ENCODE results near the gene GRM7. TPM values are rescaled to one million over a fixed set of nuclear protein-coding genes. Genes with fewer than 3 reads are reported as not detected.

The GRM7 gene
- total and polyA plus RNA-seq, 2 experiments from 2014 or later: 1.7 to 2.7 TPM

- Histone ChIP-seq H3K27me3 (no peaks in the 10 kb centered on the region), H3K4me3 (no peak overlapping the region), H2AFZ (no peak overlapping the region), H3K36me3 (replicated peaks; ENCODE audit: insufficient read depth, low read depth) (no peaks in the 10 kb centered on the region), H3K9me2 (replicated peaks; ENCODE audit: insufficient read depth) (no peaks in the 10 kb centered on the region), H3K79me2 (no peaks in the 10 kb centered on the region), H3K4me2 (no peak overlapping the region), H4K20me1 (ENCODE audit: insufficient read depth, poor library complexity, severe bottlenecking) (no peaks in the 10 kb centered on the region), H3K27ac (no peak overlapping the region), H3K4me1 (ENCODE audit: insufficient read depth) (no peaks in the 10 kb centered on the region), H3K9me3 (ENCODE audit: low read depth) (no peaks in the 10 kb centered on the region)
- DNase-seq (ENCODE audit: low spot score): no peak
- TF ChIP-seq EZH2phosphoT487 (IDR thresholded peaks at IDR 0.05; ENCODE audit: low read depth, severe bottlenecking, unreplicated experiment) (no peak), CTCF (IDR thresholded peaks at IDR 0.05; ENCODE audit: poor library complexity) (no peak), EZH2 (IDR thresholded peaks at IDR 0.05; ENCODE audit: borderline replicate concordance) (no peak)
Measured at GRCh38 chr3:7760718-7761117, 899.8 kb downstream of the GRM7 start.

- no peaks in the 10 kb centered on the region for H3K79me2 ChIP-seq
- no peak for TF ChIP-seq EZH2phosphoT487 (IDR thresholded peaks at IDR 0.05; ENCODE audit: low read depth, severe bottlenecking, unreplicated experiment)
- TF ChIP-seq EZH2 (IDR thresholded peaks at IDR 0.05; ENCODE audit: borderline replicate concordance): no peak
- TF ChIP-seq CTCF (IDR thresholded peaks at IDR 0.05; ENCODE audit: poor library complexity): no peak
- no peaks in the 10 kb centered on the region for H3K27me3 ChIP-seq
- H3K27ac ChIP-seq: no peak overlapping the region
- no peaks in the 10 kb centered on the region for H3K9me2 ChIP-seq (replicated peaks; ENCODE audit: insufficient read depth)
- no peaks in the 10 kb centered on the region for H3K9me3 ChIP-seq (ENCODE audit: low read depth)
- H3K36me3 ChIP-seq (replicated peaks; ENCODE audit: insufficient read depth, low read depth): no peaks in the 10 kb centered on the region
- no peaks in the 10 kb centered on the region for H4K20me1 ChIP-seq (ENCODE audit: insufficient read depth, poor library complexity, severe bottlenecking)
- no peaks in the 10 kb centered on the region for H3K4me1 ChIP-seq (ENCODE audit: insufficient read depth)
- H3K4me2 ChIP-seq: no peak overlapping the region
- WGBS (ENCODE audit: low lambda C conversion rate, missing lambda C conversion rate): 86% methylated on average over 2 of the region's 2 CpGs
- no peak overlapping the region for H3K4me3 ChIP-seq
- no peak overlapping the region for H2AFZ ChIP-seq
- no peak for DNase-seq (ENCODE audit: low spot score)
Measured at GRCh38 chr3:7764115-7764514, 903.2 kb downstream of the GRM7 start.

- no peaks in the 10 kb centered on the region for H3K9me3 ChIP-seq (ENCODE audit: low read depth)
- DNase-seq (ENCODE audit: low spot score): no peak
- no peaks in the 10 kb centered on the region for H3K9me2 ChIP-seq (replicated peaks; ENCODE audit: insufficient read depth)
- no peaks in the 10 kb centered on the region for H3K27me3 ChIP-seq
- H3K4me3 ChIP-seq: no peak overlapping the region
- TF ChIP-seq EZH2 (IDR thresholded peaks at IDR 0.05; ENCODE audit: borderline replicate concordance) (no peak), CTCF (IDR thresholded peaks at IDR 0.05; ENCODE audit: poor library complexity) (no peak), EZH2phosphoT487 (IDR thresholded peaks at IDR 0.05; ENCODE audit: low read depth, severe bottlenecking, unreplicated experiment) (no peak)
- no peak overlapping the region for H3K27ac ChIP-seq
- no peak overlapping the region for H3K4me2 ChIP-seq
- H3K36me3 ChIP-seq (replicated peaks; ENCODE audit: insufficient read depth, low read depth): no peaks in the 10 kb centered on the region
- WGBS (ENCODE audit: low lambda C conversion rate, missing lambda C conversion rate): 93% methylated on average over 4 of the region's 4 CpGs
- H3K79me2 ChIP-seq: no peaks in the 10 kb centered on the region
- H2AFZ ChIP-seq: no peak overlapping the region
- no peaks in the 10 kb centered on the region for H4K20me1 ChIP-seq (ENCODE audit: insufficient read depth, poor library complexity, severe bottlenecking)
- no peaks in the 10 kb centered on the region for H3K4me1 ChIP-seq (ENCODE audit: insufficient read depth)
Measured at GRCh38 chr3:7766530-7766929, 905.6 kb downstream of the GRM7 start.

- Histone ChIP-seq H3K4me3 (no peak overlapping the region), H3K4me2 (no peak overlapping the region), H3K9me2 (replicated peaks; ENCODE audit: insufficient read depth) (no peaks in the 10 kb centered on the region), H3K4me1 (ENCODE audit: insufficient read depth) (no peaks in the 10 kb centered on the region), H3K9me3 (ENCODE audit: low read depth) (no peaks in the 10 kb centered on the region), H3K36me3 (replicated peaks; ENCODE audit: insufficient read depth, low read depth) (no peaks in the 10 kb centered on the region), H3K27me3 (no peaks in the 10 kb centered on the region), H3K79me2 (no peaks in the 10 kb centered on the region), H2AFZ (no peak overlapping the region), H4K20me1 (ENCODE audit: insufficient read depth, poor library complexity, severe bottlenecking) (no peaks in the 10 kb centered on the region), H3K27ac (no peak overlapping the region)
- WGBS (ENCODE audit: low lambda C conversion rate, missing lambda C conversion rate): 81% methylated on average over 4 of the region's 4 CpGs
- TF ChIP-seq CTCF (IDR thresholded peaks at IDR 0.05; ENCODE audit: poor library complexity) (no peak), EZH2 (IDR thresholded peaks at IDR 0.05; ENCODE audit: borderline replicate concordance) (no peak), EZH2phosphoT487 (IDR thresholded peaks at IDR 0.05; ENCODE audit: low read depth, severe bottlenecking, unreplicated experiment) (no peak)
- DNase-seq (ENCODE audit: low spot score): no peak
Measured at GRCh38 chr3:7779331-7779730, 918.4 kb downstream of the GRM7 start.
